CD8-positive, alpha-beta memory T cell (primary cell): ENCODE measurements around the gene LRRC27. TPM values are rescaled to one million over a fixed set of nuclear protein-coding genes. Genes with fewer than 3 reads are reported as not detected.

ENCODE experiments used
- CTCF ChIA-PET: fragments of 350-600 bp; sonication (Branson Sonifier 250); formaldehyde crosslinking; loops from one replicate; lab custom pipeline; 2021; ENCODE audit warnings: antibody characterized with exemption; lab: Charles Lee
- POLR2A ChIA-PET: fragments of 350-600 bp; sonication (Branson Sonifier 250); formaldehyde crosslinking; loops from one replicate; lab custom pipeline; 2021; ENCODE audit warnings: antibody characterized with exemption; lab: Charles Lee
- DNase-seq, 5 donors: peaks; one replicate each; pipeline versions ENCODE4 v3.0.0 to v3.0.0-alpha.2; 2020 to 2022; ENCODE audit warnings: mixed read lengths in 1 of 5
- H3K27ac ChIP-seq: one replicate; pipeline ENCODE4 v1.7.0; 2013; ENCODE audit warnings: low read depth, mild to moderate bottlenecking, low read length, moderate library complexity
- H3K27me3 ChIP-seq: 2 replicates; pipeline ENCODE4 v1.7.0; 2013; ENCODE audit warnings: low read length, mild to moderate bottlenecking; ENCODE audit not compliant: insufficient read depth, poor library complexity, severe bottlenecking
- H3K36me3 ChIP-seq: 2 replicates; pipeline ENCODE4 v1.7.0; 2013; ENCODE audit warnings: mild to moderate bottlenecking, low read length, moderate library complexity; ENCODE audit not compliant: insufficient read depth
- H3K4me1 ChIP-seq: 2 replicates; pipeline ENCODE4 v1.7.0; 2013; ENCODE audit warnings: mild to moderate bottlenecking, low read length, moderate library complexity; ENCODE audit not compliant: insufficient read depth
- H3K4me3 ChIP-seq: 2 replicates; pipeline ENCODE4 v1.7.0; 2013; ENCODE audit warnings: mild to moderate bottlenecking, low read length
- H3K9me3 ChIP-seq: 2 replicates; pipeline ENCODE4 v1.7.0; 2013; ENCODE audit warnings: mild to moderate bottlenecking, low read length
- H3K27ac Mint-ChIP-seq, 8 donors: one replicate each; pipeline ENCODE4 v1.8.0; 2020 to 2021; ENCODE audit warnings: mixed read lengths in 8 of 8, mild to moderate bottlenecking in 6 of 8, inconsistent platforms in 3 of 8, moderate library complexity in 3 of 8
- H3K27me3 Mint-ChIP-seq, 2 donors: one replicate each; pipeline ENCODE4 v1.8.0; 2020 to 2021; ENCODE audit warnings: mixed read lengths in 2 of 2, mild to moderate bottlenecking in 1 of 2, moderate library complexity in 1 of 2
- H3K36me3 Mint-ChIP-seq, 3 donors: one replicate each; pipeline ENCODE4 v1.8.0; 2020 to 2021; ENCODE audit warnings: mixed read lengths in 3 of 3, inconsistent platforms in 1 of 3, mild to moderate bottlenecking in 1 of 3
- H3K4me1 Mint-ChIP-seq, 3 donors: one replicate each; pipeline ENCODE4 v1.8.0; 2020 to 2021; ENCODE audit warnings: mixed read lengths in 3 of 3, inconsistent platforms in 1 of 3, mild to moderate bottlenecking in 1 of 3
- H3K4me3 Mint-ChIP-seq, 7 donors: one replicate each; pipeline ENCODE4 v1.8.0; 2020 to 2021; ENCODE audit warnings: mixed read lengths in 7 of 7, mild to moderate bottlenecking in 6 of 7, moderate library complexity in 4 of 7, inconsistent platforms in 2 of 7
- H3K9me3 Mint-ChIP-seq, 5 donors: one replicate each; pipeline ENCODE4 v1.8.0; 2020 to 2022; ENCODE audit warnings: mixed read lengths in 5 of 5, mild to moderate bottlenecking in 3 of 5, moderate library complexity in 2 of 5, inconsistent platforms in 1 of 5
- polyA plus RNA-seq: library from polyadenylated mRNA; unstranded; fragments of 300-500 nt; fragmentation: Illumina TruSeq; gene quantifications from one replicate; pipeline ENCODE4 v1.2.3, GENCODE V29; 2021
- total RNA-seq, 2 experiments: library from RNA; stranded (reverse); gene quantifications; one replicate each; pipeline ENCODE4 v1.2.3, GENCODE V29; 2021

The LRRC27 gene
- total and polyA plus RNA-seq, 3 experiments from 2014 or later = 1.8 to 5.7 (median 3.1) TPM

DNA sequence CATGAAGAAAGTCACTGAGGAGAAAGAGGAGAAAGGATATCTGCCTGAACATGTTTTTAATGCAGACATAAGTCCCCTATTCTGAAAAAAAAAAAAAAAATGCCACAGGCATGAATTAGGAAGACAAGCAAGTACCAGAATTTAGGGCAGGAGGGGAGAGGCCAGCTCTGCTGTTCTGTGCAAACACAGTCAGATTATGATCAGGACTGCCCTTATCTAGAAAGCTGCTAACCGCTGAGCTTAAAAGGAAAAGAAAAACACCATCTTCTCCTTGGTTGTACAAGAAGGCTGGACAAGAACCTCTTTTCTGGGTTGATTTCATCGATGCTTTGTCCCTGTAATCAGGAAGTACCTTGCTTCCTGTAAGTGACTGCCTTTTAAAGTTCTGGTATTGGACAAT is 49.7 kb downstream of the LRRC27 start:
- H3K27me3 ChIP-seq = no peaks in the 10 kb centered on the region
- no peaks in the 10 kb centered on the region for H3K9me3 Mint-ChIP-seq
- H3K27ac Mint-ChIP-seq = peak overlapping the region in 6 of 8 donors; percentile 10 to 72 (median 32)
- H3K36me3 Mint-ChIP-seq = no peaks in the 10 kb centered on the region
- H3K36me3 ChIP-seq = no peaks in the 10 kb centered on the region
- H3K4me1 Mint-ChIP-seq = peaks cover 9 to 14% (median 13%) of the 10 kb centered on the region in 3 donors
- ChIA-PET POLR2A (no interaction called here), CTCF (interaction anchor here (1.1 to 1.8 kb wide), 2 partner anchors 20 to 77 kb away, joined by 3 to 5 read pairs; no protein-coding TSS in a partner anchor)
- no peaks in the 10 kb centered on the region for H3K4me1 ChIP-seq
- H3K4me3 Mint-ChIP-seq = no peak overlapping the region
- H3K27ac ChIP-seq = no peak overlapping the region
- H3K4me3 ChIP-seq = no peak overlapping the region
- no peaks in the 10 kb centered on the region for H3K27me3 Mint-ChIP-seq
- DNase-seq = peak in 1 of 5 donors; percentile 13
- no peaks in the 10 kb centered on the region for H3K9me3 ChIP-seq

DNA sequence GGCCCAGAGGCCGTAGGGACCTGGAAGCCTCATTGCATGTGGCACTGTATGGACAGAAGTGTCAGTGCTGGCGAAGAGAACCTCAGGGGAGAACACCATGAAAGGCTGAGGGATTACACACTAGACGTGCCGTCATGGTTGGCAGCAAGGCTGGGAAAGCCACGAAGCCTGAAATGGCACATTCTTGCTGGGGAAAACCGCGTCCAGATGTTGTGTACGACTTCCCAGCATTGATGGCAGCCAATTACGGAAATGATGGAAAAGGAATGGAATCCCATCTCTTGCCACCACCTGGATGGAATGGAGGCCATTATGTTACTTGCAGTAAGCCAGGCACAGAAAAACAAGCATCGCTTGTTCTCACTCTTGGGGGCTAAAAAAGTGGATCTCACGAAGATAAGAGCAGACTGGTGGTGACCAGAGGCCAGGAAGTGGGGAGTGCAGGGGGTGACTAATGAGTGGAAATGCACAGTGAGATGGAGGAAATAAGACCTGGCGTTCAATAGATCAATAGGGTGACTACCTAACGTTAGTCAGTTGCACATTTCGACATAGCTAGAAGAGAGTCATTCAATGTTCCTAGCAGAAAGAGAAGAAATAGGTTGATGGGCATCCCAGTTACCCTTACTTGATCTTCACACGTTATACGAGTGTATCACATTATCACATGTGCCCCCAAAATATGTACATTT is 50.4 kb downstream of the LRRC27 start:
- Mint-ChIP-seq H3K4me3 (no peak overlapping the region), H3K4me1 (peaks cover 9 to 14% (median 13%) of the 10 kb centered on the region in 3 donors), H3K9me3 (no peaks in the 10 kb centered on the region), H3K36me3 (no peaks in the 10 kb centered on the region), H3K27ac (peak overlapping the region in 7 of 8 donors; percentile 2 to 85 (median 43)), H3K27me3 (no peaks in the 10 kb centered on the region)
- ChIA-PET POLR2A (no interaction called here), CTCF (interaction anchor here (1.3 kb wide), 1 partner anchor 72 kb away, joined by 3 read pairs; no protein-coding TSS in a partner anchor)
- H3K36me3 ChIP-seq = no peaks in the 10 kb centered on the region
- H3K27ac ChIP-seq = no peak overlapping the region
- H3K27me3 ChIP-seq = no peaks in the 10 kb centered on the region
- no peaks in the 10 kb centered on the region for H3K9me3 ChIP-seq
- H3K4me1 ChIP-seq = peaks cover 1% of the 10 kb centered on the region
- H3K4me3 ChIP-seq = no peak overlapping the region
- peak in 1 of 5 donors; percentile 23 for DNase-seq

DNA sequence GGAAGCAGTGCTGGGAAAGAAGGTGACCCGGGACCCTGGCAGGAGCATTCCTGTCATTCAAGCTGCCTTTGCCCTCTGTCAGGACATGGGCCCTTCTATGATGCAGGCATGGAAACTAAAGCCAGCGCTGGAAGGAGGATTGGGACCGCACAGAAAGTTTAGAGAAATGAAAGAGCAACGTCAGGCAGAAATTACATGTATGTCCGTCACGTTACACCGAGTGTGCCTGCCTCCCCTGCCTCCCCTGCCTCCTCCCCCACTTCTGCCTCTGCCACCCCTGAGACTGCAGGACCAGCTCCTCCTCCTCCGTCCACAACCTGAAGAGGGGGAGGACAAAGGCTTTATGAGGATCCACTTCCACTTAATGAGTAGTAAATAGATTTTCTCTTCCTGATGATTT is 51.1 kb downstream of the LRRC27 start:
- H3K4me1 ChIP-seq = peaks cover 7% of the 10 kb centered on the region
- Mint-ChIP-seq H3K27ac (peak overlapping the region in 3 of 8 donors; percentile 21 to 94 (median 57)), H3K4me3 (no peak overlapping the region), H3K27me3 (no peaks in the 10 kb centered on the region), H3K4me1 (peaks cover 14 to 18% (median 18%) of the 10 kb centered on the region in 3 donors), H3K36me3 (no peaks in the 10 kb centered on the region), H3K9me3 (no peaks in the 10 kb centered on the region)
- no peak overlapping the region for H3K4me3 ChIP-seq
- no peaks in the 10 kb centered on the region for H3K36me3 ChIP-seq
- no peaks in the 10 kb centered on the region for H3K27me3 ChIP-seq
- H3K27ac ChIP-seq = no peak overlapping the region
- POLR2A ChIA-PET = no interaction called here
- CTCF ChIA-PET = interaction anchor here (1.3 kb wide), 1 partner anchor 72 kb away, joined by 3 read pairs; no protein-coding TSS in a partner anchor
- DNase-seq = peak in 1 of 5 donors; percentile 32
- H3K9me3 ChIP-seq = no peaks in the 10 kb centered on the region

DNA sequence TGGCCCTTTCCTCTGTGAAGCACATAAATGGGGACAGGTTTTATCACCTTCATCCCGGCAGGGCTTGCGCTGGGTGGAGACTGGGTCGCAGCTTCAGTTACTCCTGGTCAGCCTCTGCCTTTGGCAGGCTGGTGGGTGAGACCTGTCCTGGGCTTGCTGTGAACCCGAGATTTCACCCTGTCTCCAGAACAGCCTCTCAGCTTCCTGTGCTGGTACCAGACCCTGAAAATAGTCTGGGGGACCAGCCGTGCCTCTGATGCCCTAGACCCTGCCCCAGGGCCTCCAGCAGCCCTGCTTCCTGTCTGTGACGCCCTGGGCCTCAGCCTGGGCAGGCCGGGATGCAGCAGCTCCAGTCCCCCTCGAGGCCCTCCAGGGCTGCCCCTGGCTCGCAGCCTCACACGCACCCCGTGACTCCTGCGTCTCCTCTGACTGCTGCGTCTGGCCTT is 51.8 kb downstream of the LRRC27 start:
- no peak overlapping the region for H3K27ac ChIP-seq
- peak in 1 of 5 donors; percentile 34 for DNase-seq
- no peak overlapping the region for H3K4me3 ChIP-seq
- POLR2A ChIA-PET = no interaction called here
- H3K9me3 ChIP-seq = no peaks in the 10 kb centered on the region
- Mint-ChIP-seq H3K36me3 (no peaks in the 10 kb centered on the region), H3K4me1 (peaks cover 14 to 18% (median 18%) of the 10 kb centered on the region in 3 donors), H3K9me3 (no peaks in the 10 kb centered on the region), H3K4me3 (no peak overlapping the region), H3K27me3 (no peaks in the 10 kb centered on the region), H3K27ac (peak overlapping the region in 4 of 8 donors; percentile 1 to 82 (median 41))
- H3K27me3 ChIP-seq = no peaks in the 10 kb centered on the region
- peaks cover 7% of the 10 kb centered on the region for H3K4me1 ChIP-seq
- CTCF ChIA-PET = interaction anchor here (1.3 kb wide), 1 partner anchor 71 kb away, joined by 3 read pairs; no protein-coding TSS in a partner anchor
- H3K36me3 ChIP-seq = no peaks in the 10 kb centered on the region

DNA sequence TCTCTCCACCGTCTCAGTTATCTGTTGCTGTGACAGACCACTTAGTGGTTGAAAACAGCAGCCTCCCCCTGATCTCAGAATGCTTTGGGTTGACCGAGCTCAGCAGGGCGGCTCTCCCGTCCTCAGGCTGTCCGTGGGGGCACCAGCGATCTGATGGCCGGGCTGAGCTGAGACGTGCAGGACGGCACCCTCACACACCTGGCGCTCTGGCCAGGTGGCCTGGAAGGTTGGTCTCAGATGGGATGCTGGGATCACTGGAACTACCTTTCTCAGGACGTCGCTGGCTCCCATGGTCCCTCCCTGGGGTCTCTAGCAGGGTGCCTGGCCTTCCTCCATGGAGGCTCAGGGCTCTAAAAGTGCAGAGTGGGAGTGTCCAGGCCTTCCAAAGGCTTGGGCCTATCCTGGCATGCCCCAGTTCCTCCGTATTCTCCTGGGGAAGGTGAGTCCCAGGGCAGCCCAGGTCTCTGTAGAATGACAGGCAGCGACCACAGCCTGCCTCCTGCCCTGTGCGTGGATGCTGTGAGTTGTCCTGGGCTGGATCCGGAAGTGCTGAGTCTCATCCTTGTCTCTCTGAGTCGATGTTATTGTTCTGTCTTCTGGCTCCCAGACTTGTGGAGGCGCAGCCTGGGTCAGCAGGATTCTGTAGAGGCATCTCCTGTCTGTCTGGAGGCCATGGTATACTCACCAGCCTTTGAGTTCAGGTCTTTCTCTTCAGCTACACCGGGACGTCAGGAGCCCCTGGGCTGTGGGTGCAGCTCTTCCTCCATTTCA is 52.8 kb downstream of the LRRC27 start:
- Mint-ChIP-seq H3K9me3 (no peaks in the 10 kb centered on the region), H3K36me3 (no peaks in the 10 kb centered on the region), H3K27me3 (no peaks in the 10 kb centered on the region), H3K4me3 (no peak overlapping the region), H3K27ac (peak overlapping the region in 4 of 8 donors; percentile 0 to 62 (median 52)), H3K4me1 (peaks cover 14 to 18% (median 18%) of the 10 kb centered on the region in 3 donors)
- CTCF ChIA-PET = interaction anchor here (1.1 kb wide), 1 partner anchor 62 kb away, joined by 3 read pairs; no protein-coding TSS in a partner anchor
- no peak overlapping the region for H3K4me3 ChIP-seq
- POLR2A ChIA-PET = no interaction called here
- H3K4me1 ChIP-seq = peaks cover 7% of the 10 kb centered on the region
- no peaks in the 10 kb centered on the region for H3K9me3 ChIP-seq
- no peaks in the 10 kb centered on the region for H3K27me3 ChIP-seq
- no peaks in the 10 kb centered on the region for H3K36me3 ChIP-seq
- peak in 1 of 5 donors; percentile 39 for DNase-seq
- H3K27ac ChIP-seq = no peak overlapping the region

DNA sequence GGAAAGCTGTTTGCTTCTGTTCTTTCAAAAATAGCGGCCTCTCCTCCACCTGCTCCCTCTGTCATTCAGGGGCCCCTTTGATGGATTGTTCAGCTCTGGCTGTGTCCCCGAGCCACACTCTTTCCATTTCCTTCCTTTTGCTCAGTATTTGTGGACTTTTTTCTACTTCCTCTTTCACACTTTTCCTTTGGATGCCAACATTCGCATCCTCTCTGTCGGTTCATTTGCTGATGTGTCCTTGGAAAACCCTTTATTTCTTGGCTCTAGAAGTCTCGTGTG is 53.3 kb downstream of the LRRC27 start:
- DNase-seq = no peak
- Histone ChIP-seq H3K9me3 (no peaks in the 10 kb centered on the region), H3K27me3 (no peaks in the 10 kb centered on the region), H3K4me1 (peaks cover 7% of the 10 kb centered on the region), H3K27ac (no peak overlapping the region), H3K4me3 (no peak overlapping the region), H3K36me3 (no peaks in the 10 kb centered on the region)
- Mint-ChIP-seq H3K36me3 (no peaks in the 10 kb centered on the region), H3K27ac (peak overlapping the region in 5 of 8 donors; percentile 24 to 72 (median 52)), H3K9me3 (no peaks in the 10 kb centered on the region), H3K27me3 (no peaks in the 10 kb centered on the region), H3K4me3 (no peak overlapping the region), H3K4me1 (peaks cover 14 to 18% (median 18%) of the 10 kb centered on the region in 3 donors)
- ChIA-PET CTCF (interaction anchor here (1.1 kb wide), 1 partner anchor 62 kb away, joined by 3 read pairs; no protein-coding TSS in a partner anchor), POLR2A (no interaction called here)

DNA sequence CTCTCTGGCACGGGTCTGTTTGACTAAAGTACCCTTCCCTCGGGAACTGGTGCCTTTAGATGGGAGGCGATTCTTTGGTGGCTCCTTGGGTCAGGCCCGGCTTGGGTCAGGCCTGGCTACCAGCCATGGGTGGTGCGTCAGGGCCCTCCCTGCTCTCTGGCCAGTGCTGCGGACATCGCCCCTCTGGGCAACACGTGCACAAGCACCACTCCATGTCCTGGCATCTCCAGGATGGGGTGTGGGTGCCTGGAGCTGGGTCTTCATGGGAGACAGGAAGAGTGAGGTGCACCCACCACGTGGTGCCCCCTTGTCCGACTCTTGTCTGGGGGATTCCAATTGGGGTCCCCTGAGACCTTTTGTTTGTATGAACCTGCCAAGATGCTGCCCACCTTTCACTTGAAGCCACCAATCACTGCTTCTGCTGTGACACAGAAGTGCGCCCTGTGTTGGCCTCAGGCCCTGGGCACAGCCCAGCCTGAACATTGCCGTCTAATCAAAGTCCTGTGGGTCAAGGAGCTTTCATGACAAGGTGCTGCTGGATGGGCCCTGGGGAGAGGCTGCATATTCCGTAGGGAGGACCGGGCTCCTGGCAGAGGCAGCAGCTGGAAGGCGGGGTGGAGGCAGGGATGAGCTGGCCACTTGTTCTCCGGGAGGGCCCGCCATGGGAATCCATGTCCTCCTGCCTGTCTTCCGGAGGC is 53.9 kb downstream of the LRRC27 start:
- ChIA-PET POLR2A (no interaction called here), CTCF (interaction anchor here (1.1 kb wide), 1 partner anchor 61 kb away, joined by 3 read pairs; no protein-coding TSS in a partner anchor)

More for the DNA sequence above, 53.9 kb downstream of the LRRC27 start:
- Histone ChIP-seq H3K27me3 (no peaks in the 10 kb centered on the region), H3K9me3 (no peaks in the 10 kb centered on the region), H3K36me3 (no peaks in the 10 kb centered on the region), H3K4me3 (no peak overlapping the region), H3K27ac (no peak overlapping the region), H3K4me1 (peaks cover 7% of the 10 kb centered on the region)
- Mint-ChIP-seq H3K9me3 (no peaks in the 10 kb centered on the region), H3K4me1 (peaks cover 14 to 18% (median 18%) of the 10 kb centered on the region in 3 donors), H3K27me3 (no peaks in the 10 kb centered on the region), H3K36me3 (no peaks in the 10 kb centered on the region), H3K4me3 (peak overlapping the region in 1 of 7 donors; percentile 32), H3K27ac (peak overlapping the region in 3 of 8 donors; percentile 17 to 84 (median 29))
- DNase-seq = peak in 1 of 5 donors; percentile 42
